ENCODE results near the gene HTR2A. TPM values are rescaled to one million over a fixed set of nuclear protein-coding genes. Genes with fewer than 3 reads are reported as not detected.

HTR2A gene
- polyA plus RNA-seq, 4 donors, result 0.24 to 0.33 TPM; not detected in 2

- WGBS, 3 donors, result 16 to 48% (median 19%) methylated on average over 9 of the region's 9 CpGs
- Histone ChIP-seq H3K27ac (ENCODE audit: low read depth in 1 of 3, low read length in 2 of 3) (peak overlapping the region; percentile 76 to 96 (median 91)), H3K4me1 (ENCODE audit: control insufficient read depth in 3 of 3, insufficient read depth in 2 of 3, low read depth in 1 of 3, low read length in 2 of 3) (peaks cover 3 to 25% (median 9%) of the 10 kb centered on the region in 3 donors), H3K4me3 (ENCODE audit: low read depth in 1 of 3, low read length in 3 of 3) (peak overlapping the region in 2 of 3 donors; percentile 75 to 92), H3K9me3 (ENCODE audit: control insufficient read depth in 2 of 2, insufficient read depth in 1 of 2, low read depth in 1 of 2, low read length in 1 of 2) (no peaks in the 10 kb centered on the region), H3K27me3 (ENCODE audit: control insufficient read depth in 3 of 3, insufficient read depth in 3 of 3, low read length in 3 of 3) (no peaks in the 10 kb centered on the region), H3K36me3 (ENCODE audit: control insufficient read depth in 3 of 3, insufficient read depth in 2 of 3, low read depth in 1 of 3, low read length in 3 of 3) (no peaks in the 10 kb centered on the region)
- DNase-seq (peak; percentile 45 to 72), FAIRE-seq (no peak)
Measured at GRCh38 chr13:46797501-46798237, 99.2 kb downstream of the HTR2A start.

GRCh38 chr13:46796515-46797474 lies 100.1 kb downstream of the HTR2A start, which contains the start of gene ESD:
Gene ESD, minus strand, starts transcription at chr13:46797161. Its CDS starts 5,748 bp downstream, at chr13:46791413.
- FAIRE-seq, result no peak
- peaks cover 3 to 25% (median 9%) of the 10 kb centered on the region in 3 donors for H3K4me1 ChIP-seq (ENCODE audit: control insufficient read depth in 3 of 3, insufficient read depth in 2 of 3, low read depth in 1 of 3, low read length in 2 of 3)
- no peaks in the 10 kb centered on the region for H3K27me3 ChIP-seq (ENCODE audit: control insufficient read depth in 3 of 3, insufficient read depth in 3 of 3, low read length in 3 of 3)
- no peaks in the 10 kb centered on the region for H3K36me3 ChIP-seq (ENCODE audit: control insufficient read depth in 3 of 3, insufficient read depth in 2 of 3, low read depth in 1 of 3, low read length in 3 of 3)
- H3K4me3 ChIP-seq (ENCODE audit: low read depth in 1 of 3, low read length in 3 of 3), result peak within 1 kb of the TSS; percentile 67 to 92 (median 75)
- DNase-seq, result peak; percentile 89 to 97
- peak within 1 kb of the TSS; percentile 90 to 96 (median 91) for H3K27ac ChIP-seq (ENCODE audit: low read depth in 1 of 3, low read length in 2 of 3)
- 0 to 1% (median 0%) methylated on average over 71 to 77 of the region's 77 CpGs for WGBS, 3 donors
- H3K9me3 ChIP-seq (ENCODE audit: control insufficient read depth in 2 of 2, insufficient read depth in 1 of 2, low read depth in 1 of 2, low read length in 1 of 2), result no peaks in the 10 kb centered on the region

- FAIRE-seq, result no peak
- H3K36me3 ChIP-seq (ENCODE audit: control insufficient read depth in 3 of 3, insufficient read depth in 2 of 3, low read depth in 1 of 3, low read length in 3 of 3), result no peaks in the 10 kb centered on the region
- H3K4me1 ChIP-seq (ENCODE audit: control insufficient read depth in 3 of 3, insufficient read depth in 2 of 3, low read depth in 1 of 3, low read length in 2 of 3), result peaks cover 3 to 22% (median 9%) of the 10 kb centered on the region in 3 donors
- no peak for DNase-seq
- peak overlapping the region; percentile 90 to 96 (median 91) for H3K27ac ChIP-seq (ENCODE audit: low read depth in 1 of 3, low read length in 2 of 3)
- WGBS, 3 donors, result 56 to 62% (median 59%) methylated on average over 5 of the region's 5 CpGs
- no peaks in the 10 kb centered on the region for H3K9me3 ChIP-seq (ENCODE audit: control insufficient read depth in 2 of 2, insufficient read depth in 1 of 2, low read depth in 1 of 2, low read length in 1 of 2)
- peak overlapping the region; percentile 67 to 92 (median 75) for H3K4me3 ChIP-seq (ENCODE audit: low read depth in 1 of 3, low read length in 3 of 3)
- H3K27me3 ChIP-seq (ENCODE audit: control insufficient read depth in 3 of 3, insufficient read depth in 3 of 3, low read length in 3 of 3), result no peaks in the 10 kb centered on the region
Measured at GRCh38 chr13:46796129-46796514, 100.7 kb downstream of the HTR2A start.

DNA sequence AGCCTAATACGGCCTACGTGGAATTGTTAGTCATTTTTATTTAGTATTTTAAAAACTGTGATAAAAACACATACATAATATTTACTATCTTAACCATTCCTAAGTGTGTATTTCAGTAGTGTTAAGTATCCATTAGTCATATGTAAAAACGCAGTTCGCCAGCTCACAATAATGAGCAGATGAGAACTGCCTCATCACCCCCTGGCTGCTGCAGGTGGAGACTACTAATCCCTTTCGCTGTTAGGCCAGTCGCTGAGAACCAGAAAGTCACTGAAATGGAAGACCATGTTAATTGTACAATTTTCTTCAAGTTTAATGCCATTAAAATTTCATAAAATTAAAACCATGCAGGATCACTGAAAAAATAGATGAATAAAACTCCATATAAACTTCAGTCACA lies 101.5 kb downstream of the HTR2A start:
- no peak overlapping the region for H3K27ac ChIP-seq (ENCODE audit: low read depth in 1 of 3, low read length in 2 of 3)
- peaks cover 3 to 22% (median 9%) of the 10 kb centered on the region in 3 donors for H3K4me1 ChIP-seq (ENCODE audit: control insufficient read depth in 3 of 3, insufficient read depth in 2 of 3, low read depth in 1 of 3, low read length in 2 of 3)
- H3K27me3 ChIP-seq (ENCODE audit: control insufficient read depth in 3 of 3, insufficient read depth in 3 of 3, low read length in 3 of 3), result no peaks in the 10 kb centered on the region
- no peak overlapping the region for H3K4me3 ChIP-seq (ENCODE audit: low read depth in 1 of 3, low read length in 3 of 3)
- 91 to 95% (median 92%) methylated on average over 6 of the region's 6 CpGs for WGBS, 3 donors
- DNase-seq, result no peak
- peaks cover 0 to 2% (median 2%) of the 10 kb centered on the region in 3 donors for H3K36me3 ChIP-seq (ENCODE audit: control insufficient read depth in 3 of 3, insufficient read depth in 2 of 3, low read depth in 1 of 3, low read length in 3 of 3)
- no peaks in the 10 kb centered on the region for H3K9me3 ChIP-seq (ENCODE audit: control insufficient read depth in 2 of 2, insufficient read depth in 1 of 2, low read depth in 1 of 2, low read length in 1 of 2)
- no peak for FAIRE-seq

GRCh38 chr13:46783504-46783903 lies 113.3 kb downstream of the HTR2A start:
- DNase-seq, result no peak
- WGBS, 3 donors, result 89 to 94% (median 90%) methylated on average over 3 of the region's 3 CpGs
- Histone ChIP-seq H3K4me3 (ENCODE audit: low read depth in 1 of 3, low read length in 3 of 3) (no peak overlapping the region), H3K9me3 (ENCODE audit: control insufficient read depth in 2 of 2, insufficient read depth in 1 of 2, low read depth in 1 of 2, low read length in 1 of 2) (no peaks in the 10 kb centered on the region), H3K27ac (ENCODE audit: low read depth in 1 of 3, low read length in 2 of 3) (no peak overlapping the region), H3K27me3 (ENCODE audit: control insufficient read depth in 3 of 3, insufficient read depth in 3 of 3, low read length in 3 of 3) (no peaks in the 10 kb centered on the region), H3K4me1 (ENCODE audit: control insufficient read depth in 3 of 3, insufficient read depth in 2 of 3, low read depth in 1 of 3, low read length in 2 of 3) (no peaks in the 10 kb centered on the region), H3K36me3 (ENCODE audit: control insufficient read depth in 3 of 3, insufficient read depth in 2 of 3, low read depth in 1 of 3, low read length in 3 of 3) (peaks cover under 1 to 14% (median 3%) of the 10 kb centered on the region in 3 donors)
- no peak for FAIRE-seq

DNA sequence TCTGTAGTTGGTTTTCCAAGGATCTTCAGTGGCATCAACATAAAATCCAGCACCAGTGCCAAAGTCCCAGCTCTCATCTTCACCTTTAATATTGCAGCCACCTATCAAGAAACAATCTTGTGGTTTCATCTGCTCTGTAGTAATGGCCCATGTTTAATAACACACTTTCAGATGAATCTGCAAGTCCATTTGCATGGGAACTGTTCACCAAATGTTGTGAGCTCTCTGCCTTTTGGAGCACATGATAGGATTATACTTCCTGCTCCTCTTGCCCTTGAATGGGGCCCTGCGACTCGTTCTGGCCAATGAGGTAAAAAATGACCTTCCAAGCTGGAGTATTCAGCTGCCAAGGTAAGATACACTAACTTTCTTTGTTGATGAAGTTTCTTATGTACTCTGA lies 114.2 kb downstream of the HTR2A start:
- Histone ChIP-seq H3K4me1 (ENCODE audit: control insufficient read depth in 3 of 3, insufficient read depth in 2 of 3, low read depth in 1 of 3, low read length in 2 of 3) (no peaks in the 10 kb centered on the region), H3K36me3 (ENCODE audit: control insufficient read depth in 3 of 3, insufficient read depth in 2 of 3, low read depth in 1 of 3, low read length in 3 of 3) (peaks cover 0 to 14% (median 3%) of the 10 kb centered on the region in 3 donors), H3K27ac (ENCODE audit: low read depth in 1 of 3, low read length in 2 of 3) (no peak overlapping the region), H3K4me3 (ENCODE audit: low read depth in 1 of 3, low read length in 3 of 3) (no peak overlapping the region), H3K27me3 (ENCODE audit: control insufficient read depth in 3 of 3, insufficient read depth in 3 of 3, low read length in 3 of 3) (no peaks in the 10 kb centered on the region), H3K9me3 (ENCODE audit: control insufficient read depth in 2 of 2, insufficient read depth in 1 of 2, low read depth in 1 of 2, low read length in 1 of 2) (no peaks in the 10 kb centered on the region)
- DNase-seq, result no peak
- 77 to 80% (median 78%) methylated on average over 2 of the region's 2 CpGs for WGBS, 3 donors
- FAIRE-seq, result no peak

DNA sequence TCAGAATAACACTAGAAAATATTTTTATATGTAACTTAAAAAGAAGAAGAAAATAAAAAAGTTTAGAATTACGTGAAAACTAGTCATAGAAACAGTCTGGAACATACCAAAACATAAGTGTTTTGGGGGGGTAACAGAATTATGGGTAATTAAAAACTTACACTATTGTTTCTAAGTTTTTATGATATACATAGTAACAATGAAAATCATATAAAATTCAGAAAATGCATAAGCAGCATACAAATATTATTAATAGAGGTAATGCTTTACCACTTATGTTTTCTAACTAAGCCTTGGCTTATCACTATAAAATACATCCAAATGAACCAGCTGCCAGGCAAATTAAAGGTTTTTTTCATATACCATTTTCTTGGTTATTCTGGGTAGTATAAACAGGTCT lies 114.8 kb downstream of the HTR2A start:
- peak; percentile 33 for FAIRE-seq
- no peaks in the 10 kb centered on the region for H3K9me3 ChIP-seq (ENCODE audit: control insufficient read depth in 2 of 2, insufficient read depth in 1 of 2, low read depth in 1 of 2, low read length in 1 of 2)
- H3K4me1 ChIP-seq (ENCODE audit: control insufficient read depth in 3 of 3, insufficient read depth in 2 of 3, low read depth in 1 of 3, low read length in 2 of 3), result no peaks in the 10 kb centered on the region
- no peak for DNase-seq
- WGBS, 3 donors, result 92 to 97% (median 93%) methylated on average over 1 of the region's 1 CpG
- H3K4me3 ChIP-seq (ENCODE audit: low read depth in 1 of 3, low read length in 3 of 3), result no peak overlapping the region
- H3K27me3 ChIP-seq (ENCODE audit: control insufficient read depth in 3 of 3, insufficient read depth in 3 of 3, low read length in 3 of 3), result no peaks in the 10 kb centered on the region
- H3K36me3 ChIP-seq (ENCODE audit: control insufficient read depth in 3 of 3, insufficient read depth in 2 of 3, low read depth in 1 of 3, low read length in 3 of 3), result peaks cover 0 to 14% (median 3%) of the 10 kb centered on the region in 3 donors
- H3K27ac ChIP-seq (ENCODE audit: low read depth in 1 of 3, low read length in 2 of 3), result no peak overlapping the region
